CD1c-positive myeloid dendritic cell (primary cell): ENCODE measurements around the gene HTR1B.

Source experiments
- DNase-seq: peaks from one replicate; pipeline ENCODE4 v3.0.0-alpha.2; 2016; ENCODE audit errors: extremely low spot score

Gene HTR1B

DNA sequence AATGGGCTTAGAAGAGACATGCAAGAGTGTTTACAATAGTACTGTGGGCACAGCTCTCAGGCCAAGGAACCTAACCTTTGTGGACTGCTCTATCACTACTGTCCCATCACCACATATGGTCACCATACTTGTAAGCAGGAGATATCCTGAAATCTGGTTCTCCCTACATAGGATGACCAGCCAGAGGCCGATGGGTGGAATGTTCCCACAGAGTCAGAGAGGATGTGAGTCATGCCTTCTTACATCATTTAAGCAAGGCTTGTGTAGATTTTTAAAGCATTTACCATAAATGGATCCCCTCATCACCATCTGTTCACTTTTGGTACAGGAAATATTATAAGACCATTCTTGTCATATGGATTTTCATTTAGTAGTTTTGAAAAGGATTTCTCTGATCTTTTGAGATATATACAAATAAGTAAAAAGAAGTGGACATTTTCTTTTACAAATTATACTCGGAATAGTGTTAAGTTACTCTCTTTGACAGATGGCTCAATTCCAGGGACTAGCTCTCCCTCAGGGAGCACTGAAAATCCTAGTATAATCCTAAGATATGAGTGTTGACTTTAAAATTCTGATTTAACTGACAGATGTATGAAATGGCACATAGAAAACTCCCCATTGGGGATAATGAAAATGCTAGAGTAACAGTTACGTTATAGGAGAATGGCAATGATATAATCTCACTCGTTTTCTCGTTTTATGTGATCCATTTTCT is 6.6 kb downstream of the HTR1B start:
- DNase-seq, result no peak

DNA sequence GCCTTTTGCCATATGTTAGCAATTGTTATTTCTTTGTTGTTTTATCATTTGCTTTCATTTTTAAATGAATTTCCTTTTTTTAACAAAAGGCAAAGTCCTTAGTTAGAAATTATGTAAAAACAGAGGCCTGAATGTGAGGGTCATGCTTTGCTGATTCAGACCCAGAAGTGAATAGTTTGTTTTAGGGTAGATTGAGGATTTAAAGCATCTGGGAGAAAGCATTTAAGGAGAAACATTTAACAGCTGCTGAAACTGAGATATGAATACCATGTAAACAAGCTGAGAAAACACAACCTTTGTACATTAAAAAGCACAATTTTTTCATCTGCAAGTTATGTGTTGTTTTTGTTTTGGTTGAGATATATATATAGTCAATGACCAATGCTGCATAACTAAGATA is 8.0 kb downstream of the HTR1B start:
- DNase-seq, result no peak

DNA sequence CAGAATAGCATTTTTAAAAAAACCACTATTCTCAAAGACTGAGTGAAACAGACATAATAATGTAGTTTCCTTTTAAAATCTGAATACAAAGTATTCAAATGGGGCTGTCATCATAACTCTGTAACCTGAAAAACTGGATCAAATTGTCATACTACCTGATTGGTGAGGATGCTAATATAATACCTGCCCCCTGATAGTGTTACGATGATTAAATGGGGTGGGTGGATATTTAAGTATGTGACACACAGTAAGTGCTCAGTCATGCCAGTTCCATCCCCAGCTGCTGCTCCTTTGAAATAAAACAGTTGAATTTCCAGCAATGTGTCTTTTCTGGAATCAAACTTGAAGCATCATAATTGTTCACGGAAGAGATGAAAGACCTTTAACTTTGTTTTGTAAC is 8.9 kb downstream of the HTR1B start:
- DNase-seq, result no peak

DNA sequence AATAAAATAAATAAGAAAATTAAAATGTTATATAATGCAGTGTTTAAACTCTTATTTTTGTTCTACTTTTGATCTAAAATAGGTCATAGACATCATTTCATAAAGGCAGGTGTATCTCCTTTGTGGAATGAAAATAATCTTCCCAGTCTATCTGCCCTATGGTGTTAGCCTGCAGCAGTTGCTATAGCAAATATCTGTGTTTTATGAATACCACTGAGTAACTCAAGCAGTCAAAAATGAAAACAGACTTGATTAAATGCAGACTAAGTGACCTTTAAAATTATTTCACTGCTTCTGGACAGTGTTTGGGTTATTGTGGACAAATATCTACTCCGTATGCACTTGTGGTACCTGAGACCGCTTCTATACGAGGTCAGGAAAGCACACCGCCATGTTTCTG is 11.8 kb downstream of the HTR1B start:
- no peak for DNase-seq

GRCh38 chr6:77450924-77451323 is 12.4 kb downstream of the HTR1B start:
- no peak for DNase-seq

GRCh38 chr6:77448546-77448945 is 14.7 kb downstream of the HTR1B start:
- DNase-seq, result no peak

DNA sequence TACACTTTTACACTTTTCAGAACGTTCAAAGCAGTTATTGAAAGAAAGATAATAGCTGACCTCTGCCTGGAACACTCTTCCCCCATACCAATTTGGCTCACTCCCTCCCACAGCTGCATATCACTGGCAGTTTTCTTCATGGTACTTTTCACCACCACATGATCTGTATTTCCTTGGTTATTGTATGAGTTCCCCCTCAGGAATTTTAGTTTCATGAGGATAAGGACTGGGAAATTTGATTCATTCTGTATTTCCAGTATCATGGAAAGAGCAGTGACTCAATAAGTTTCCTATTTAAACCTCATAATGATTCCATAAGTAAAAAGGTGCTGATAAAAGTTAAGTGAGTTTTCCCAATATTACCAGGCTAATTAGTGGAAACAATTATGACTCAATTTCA is 16.0 kb downstream of the HTR1B start:
- no peak for DNase-seq

GRCh38 chr6:77446249-77446648 is 17.0 kb downstream of the HTR1B start:
- DNase-seq, result no peak

DNA sequence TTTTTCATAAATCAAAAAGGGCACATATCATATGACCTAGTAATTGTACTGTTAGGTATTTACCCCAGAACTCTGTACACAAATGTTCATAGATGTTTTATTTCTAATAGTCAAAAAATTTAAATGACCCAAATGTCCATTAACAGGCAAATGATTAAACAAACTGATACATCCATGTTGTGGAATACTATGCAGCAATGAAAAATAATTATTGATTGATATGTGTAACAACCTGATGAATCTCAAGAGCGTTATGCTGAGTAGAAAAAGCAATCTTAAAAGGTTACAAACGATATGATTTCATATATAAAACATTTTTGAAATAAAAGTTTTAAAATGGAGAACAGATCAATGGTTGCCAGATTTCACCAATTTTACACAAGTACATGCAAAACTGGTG is 18.1 kb downstream of the HTR1B start:
- no peak for DNase-seq

DNA sequence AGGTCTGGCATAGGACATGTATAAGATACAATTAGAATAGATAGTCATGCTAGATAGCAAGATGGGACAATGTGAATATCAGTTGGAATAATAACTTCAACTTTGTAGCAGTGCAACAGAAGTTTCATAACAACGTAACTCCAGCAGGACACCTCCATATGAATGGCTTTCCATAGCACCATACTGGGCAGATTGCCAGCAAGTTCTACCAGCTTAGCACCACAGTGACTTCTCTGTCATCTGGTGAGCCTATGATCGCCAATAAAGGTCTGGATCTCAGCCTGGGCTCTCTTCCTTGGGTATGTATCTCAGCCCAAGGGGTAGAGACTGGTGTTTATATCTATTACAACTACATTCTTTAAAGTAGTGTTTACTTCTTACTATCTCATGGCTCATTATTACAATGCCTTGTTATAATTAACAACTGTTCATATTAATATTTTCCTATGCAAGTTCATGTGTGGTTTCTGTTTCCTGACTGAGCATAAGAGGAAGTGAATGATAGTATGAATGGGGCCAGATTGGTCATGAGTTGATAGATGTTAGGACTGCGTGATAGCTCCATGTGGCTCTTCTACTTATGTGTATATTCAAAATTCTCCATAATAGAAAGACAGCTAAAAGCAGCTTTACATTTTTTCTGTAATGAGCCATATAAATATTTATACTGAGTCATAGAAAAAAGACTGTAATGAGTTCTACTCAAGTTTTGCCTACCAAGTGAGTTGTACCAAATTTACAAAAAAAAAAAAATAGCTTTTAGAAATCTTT is 22.9 kb downstream of the HTR1B start:
- no peak for DNase-seq

- DNase-seq, result no peak
Observed at GRCh38 chr6:77433888-77434287, 29.4 kb downstream of the HTR1B start.

- DNase-seq, result no peak
Observed at GRCh38 chr6:77430504-77430903, 32.8 kb downstream of the HTR1B start.

- DNase-seq, result no peak
Observed at GRCh38 chr6:77425671-77426070, 37.6 kb downstream of the HTR1B start.

DNA sequence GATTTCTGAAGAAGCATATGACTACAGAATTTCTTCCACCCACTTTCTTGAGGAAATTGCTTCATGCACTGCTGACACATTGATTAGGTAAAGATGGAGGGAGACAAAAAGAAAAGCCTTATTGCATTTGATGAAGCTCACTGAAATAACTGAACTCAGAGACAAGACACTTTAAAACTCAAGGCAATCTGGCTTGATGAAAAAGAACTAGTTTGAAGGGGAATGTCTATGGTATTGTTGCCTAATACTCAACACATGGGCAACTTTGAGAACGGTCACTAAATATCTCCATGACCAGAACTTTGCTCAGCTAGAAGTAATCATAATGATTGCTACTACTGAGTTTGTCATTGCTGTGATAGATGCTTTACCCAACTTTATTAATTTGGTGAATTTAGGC is 38.1 kb downstream of the HTR1B start:
- no peak for DNase-seq

DNA sequence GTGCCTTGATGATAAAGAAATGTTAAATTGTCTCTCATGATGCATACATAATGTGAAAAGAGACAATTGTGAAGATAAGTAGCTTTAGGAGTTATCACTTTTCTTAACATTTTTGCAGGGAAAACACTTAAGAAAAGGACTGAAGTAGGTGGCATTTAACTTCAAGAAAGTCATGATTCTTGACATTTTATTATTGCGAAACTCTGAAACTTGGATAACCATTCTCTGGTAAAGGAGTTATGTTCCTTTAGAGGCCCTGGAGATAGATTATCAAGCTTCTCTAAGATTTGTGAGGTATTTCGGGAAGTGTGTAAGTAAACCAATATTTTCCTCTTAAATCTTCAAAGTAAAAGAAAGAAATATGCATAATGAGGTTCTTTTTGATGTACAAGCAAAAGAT is 38.5 kb downstream of the HTR1B start:
- no peak for DNase-seq

- no peak for DNase-seq
Observed at GRCh38 chr6:77416839-77417238, 46.5 kb downstream of the HTR1B start.

DNA sequence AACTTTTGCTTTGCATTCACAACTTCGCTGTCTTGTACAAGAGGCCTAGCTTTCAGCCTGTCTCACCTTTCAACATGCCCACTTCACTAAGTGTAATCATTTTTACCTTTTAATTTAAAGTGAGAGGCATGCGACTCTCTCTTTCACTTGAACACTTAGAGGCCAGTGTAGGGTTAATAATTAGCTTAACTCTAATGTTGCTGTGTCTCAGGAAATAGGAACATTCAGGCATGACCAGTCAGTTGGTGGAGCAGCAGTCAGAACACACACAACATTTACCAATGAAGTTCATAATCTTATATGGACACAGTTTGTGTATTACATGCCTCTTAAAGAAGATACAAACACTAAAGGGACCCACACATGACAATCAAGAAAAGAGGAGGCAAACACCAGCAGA is 47.6 kb downstream of the HTR1B start:
- DNase-seq, result no peak
